NCI-H2196 treated with DMSO at 0.1 percent for 48 hours (cell line): ENCODE results near the gene CD81.
"Not testable (repeated sequence)": the region's sequence is repeated elsewhere in the genome, so short reads cannot be mapped to it uniquely, and the experiment has no call there.

Experiments
- DNase-seq: peaks from one replicate; lab custom pipeline; 2025; ENCODE audit not compliant: unreplicated experiment; lab: John Stamatoyannopoulos, UW

Gene CD81

GRCh38 chr11:2357246-2357645, 19.9 kb upstream of the CD81 start:
- DNase-seq: no peak

DNA sequence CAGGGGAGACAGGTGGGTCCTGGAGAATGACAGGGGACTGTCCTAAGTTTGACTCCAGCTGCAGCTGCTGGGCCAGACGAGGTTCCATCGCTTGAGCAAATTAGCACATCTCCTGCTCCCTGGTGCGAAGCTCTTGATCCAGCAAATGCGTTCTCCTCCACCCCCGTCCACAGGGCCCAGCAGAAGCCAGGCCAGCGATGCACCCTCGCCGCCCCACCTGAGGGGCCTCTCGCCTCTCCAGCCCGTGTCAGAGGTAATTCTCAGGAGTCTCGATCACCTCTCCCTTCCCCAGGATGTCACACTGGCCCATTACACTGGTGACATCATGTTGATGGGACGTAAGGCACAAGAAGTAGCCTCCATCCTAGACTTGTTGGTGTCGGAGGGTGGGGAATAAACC, 19.5 kb upstream of the CD81 start:
- DNase-seq: not testable (repeated sequence)

GRCh38 chr11:2358754-2359442, 18.2 kb upstream of the CD81 start:
- no peak for DNase-seq

DNA sequence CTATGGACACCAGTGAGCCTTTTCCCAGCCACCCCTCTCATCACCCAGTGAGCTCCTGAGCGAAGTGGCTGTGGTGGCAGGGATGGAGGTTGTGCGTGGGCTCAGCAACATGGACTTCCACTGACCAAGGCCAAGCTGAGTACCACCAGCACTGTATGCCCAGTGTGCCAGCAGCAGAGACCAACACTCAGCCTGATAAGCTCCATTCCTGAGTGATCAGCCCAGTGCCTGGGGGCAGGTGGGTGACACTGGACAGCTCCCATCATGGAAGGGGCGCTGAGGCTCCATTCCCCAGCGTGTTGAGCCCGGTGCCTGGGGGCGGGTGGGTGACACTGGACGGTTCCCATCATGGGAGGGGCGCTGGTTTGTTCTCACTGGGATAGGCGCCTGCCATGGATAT, 17.6 kb upstream of the CD81 start:
- DNase-seq: no peak

DNA sequence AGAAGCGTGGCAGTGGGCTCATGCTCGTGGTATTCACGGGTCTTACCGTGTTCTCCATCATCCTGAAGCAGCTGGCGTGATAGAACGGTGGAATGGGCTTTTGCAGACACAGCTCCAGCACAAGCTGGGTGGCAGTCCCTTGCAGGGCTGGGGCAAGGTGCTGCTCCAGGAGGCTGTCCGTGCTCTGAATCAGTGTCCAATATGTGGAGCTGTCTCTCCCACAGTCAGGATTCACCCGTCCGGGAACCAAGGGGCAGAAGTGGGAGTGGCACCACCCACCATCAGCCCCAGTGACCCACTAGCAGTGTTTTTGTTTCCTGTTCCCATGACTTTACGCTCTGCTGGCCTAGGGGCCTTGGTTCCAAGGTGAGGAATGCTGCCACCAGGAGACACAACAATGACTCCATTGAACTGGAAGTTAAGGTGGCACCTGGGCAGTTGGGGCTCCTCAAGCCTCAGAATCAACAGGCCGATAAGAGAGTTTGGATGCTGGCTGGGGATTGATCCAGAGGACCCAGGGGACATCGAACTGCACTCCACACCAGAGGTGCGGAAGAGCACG, 16.9 kb upstream of the CD81 start:
- no peak for DNase-seq

DNA sequence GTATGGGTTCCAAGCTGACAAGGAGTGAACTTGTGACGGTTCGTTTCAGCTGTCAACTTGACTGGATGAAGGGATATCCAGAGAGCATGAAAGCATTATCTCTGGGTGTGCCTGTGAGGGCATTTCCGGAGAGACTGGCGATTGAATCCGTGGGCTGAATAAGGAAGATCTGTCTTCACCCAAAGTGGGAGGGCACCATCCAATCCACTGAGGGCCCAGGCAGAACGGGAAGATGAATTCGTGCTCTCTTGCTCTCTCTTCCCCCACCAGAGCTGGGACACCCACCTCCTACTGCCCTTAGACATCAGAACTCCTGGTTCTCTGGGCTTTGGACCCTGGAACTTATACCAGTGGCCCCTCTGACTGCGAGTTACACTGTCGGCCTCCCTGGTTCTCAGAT, 15.5 kb upstream of the CD81 start:
- no peak for DNase-seq

GRCh38 chr11:2362414-2362813, 14.7 kb upstream of the CD81 start:
- no peak for DNase-seq

DNA sequence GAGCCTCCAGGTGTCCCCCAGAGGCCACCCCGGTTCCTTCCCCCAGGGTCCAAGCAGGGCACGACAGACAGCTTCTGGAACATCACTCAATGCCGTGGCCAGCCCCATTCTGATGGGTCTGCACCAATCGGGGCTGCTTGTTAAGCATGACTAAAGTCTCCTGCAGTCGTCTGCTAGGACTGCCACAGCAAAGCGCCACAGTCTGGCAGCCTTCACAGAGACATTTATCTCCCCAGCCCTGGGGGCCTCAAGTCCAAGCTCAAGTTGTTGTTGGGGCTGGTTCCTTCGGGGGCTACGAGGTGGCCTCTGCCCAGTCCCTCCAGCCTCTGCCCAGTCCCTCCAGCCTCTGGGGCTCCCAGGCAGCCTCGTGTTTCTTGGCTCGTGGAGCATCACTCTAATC, 14.0 kb upstream of the CD81 start:
- DNase-seq: no peak

- DNase-seq: no peak
Measured at GRCh38 chr11:2363577-2364370, 13.3 kb upstream of the CD81 start.

DNA sequence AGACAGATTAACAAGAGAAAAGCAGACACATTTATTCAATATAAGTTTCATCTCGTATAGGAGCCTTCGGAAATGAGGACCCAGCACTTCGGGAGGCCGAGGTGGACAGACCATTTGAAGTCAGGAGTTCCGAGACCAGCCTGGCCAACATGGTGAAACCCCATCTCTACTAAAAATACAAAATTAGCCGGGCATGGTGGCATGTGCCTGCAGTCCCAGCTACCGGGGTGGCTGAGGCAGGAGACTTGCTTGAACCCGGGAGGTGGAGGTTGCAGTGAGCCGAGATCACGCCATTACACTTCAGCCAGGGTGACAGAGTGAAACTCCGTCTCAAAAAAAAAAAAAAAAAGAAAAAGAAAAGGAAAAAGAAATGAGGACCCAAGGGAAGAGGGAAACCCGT, 12.7 kb upstream of the CD81 start:
- DNase-seq: not testable (repeated sequence)

GRCh38 chr11:2365571-2366210, 11.4 kb upstream of the CD81 start:
- no peak for DNase-seq

GRCh38 chr11:2366276-2366675, 10.8 kb upstream of the CD81 start:
- no peak for DNase-seq

GRCh38 chr11:2366733-2367132, 10.4 kb upstream of the CD81 start:
- no peak for DNase-seq

DNA sequence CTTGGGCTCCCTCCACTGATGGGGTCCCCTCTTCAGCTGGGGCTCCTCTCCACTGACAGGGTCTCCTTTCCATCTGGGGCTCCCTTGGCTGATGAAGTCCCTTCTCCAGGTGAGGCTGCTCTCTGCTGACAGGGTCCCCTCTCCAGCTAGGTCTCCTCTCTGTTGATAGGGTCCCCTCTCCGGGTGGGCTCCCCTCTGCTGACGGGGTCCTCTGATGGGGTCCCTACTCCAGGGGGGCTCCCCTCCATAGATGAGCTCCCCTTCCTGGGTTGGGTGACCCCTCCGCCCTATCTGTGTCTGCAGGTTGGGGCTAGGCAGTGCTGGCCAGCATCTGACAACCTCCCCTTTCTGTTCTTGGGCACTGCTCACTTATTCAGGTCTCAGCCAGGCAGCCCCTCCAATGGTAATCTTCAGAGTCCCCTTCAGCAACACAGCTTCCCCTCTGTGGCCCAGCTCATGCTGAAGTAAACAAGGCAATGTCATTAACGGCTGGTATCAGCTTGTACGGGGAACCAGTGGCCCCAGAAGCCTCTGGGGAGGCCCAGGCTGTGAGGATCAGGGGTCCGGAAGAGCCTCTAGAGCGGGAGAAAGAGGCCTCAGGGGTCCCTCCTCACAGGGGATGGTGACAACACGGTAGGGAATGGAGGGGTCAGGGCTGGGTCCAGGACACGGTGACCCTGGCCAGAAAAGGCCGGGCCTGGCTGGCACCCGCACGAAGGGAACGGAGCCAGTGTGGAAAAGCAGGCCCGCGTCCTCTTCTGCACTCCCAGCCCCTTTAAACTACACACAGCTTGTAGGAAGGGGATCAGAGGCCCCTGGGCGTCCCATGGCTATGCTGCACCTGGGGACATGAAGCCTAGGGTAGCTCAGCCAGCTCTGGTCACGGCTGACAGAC, 9.6 kb upstream of the CD81 start:
- DNase-seq: no peak

DNA sequence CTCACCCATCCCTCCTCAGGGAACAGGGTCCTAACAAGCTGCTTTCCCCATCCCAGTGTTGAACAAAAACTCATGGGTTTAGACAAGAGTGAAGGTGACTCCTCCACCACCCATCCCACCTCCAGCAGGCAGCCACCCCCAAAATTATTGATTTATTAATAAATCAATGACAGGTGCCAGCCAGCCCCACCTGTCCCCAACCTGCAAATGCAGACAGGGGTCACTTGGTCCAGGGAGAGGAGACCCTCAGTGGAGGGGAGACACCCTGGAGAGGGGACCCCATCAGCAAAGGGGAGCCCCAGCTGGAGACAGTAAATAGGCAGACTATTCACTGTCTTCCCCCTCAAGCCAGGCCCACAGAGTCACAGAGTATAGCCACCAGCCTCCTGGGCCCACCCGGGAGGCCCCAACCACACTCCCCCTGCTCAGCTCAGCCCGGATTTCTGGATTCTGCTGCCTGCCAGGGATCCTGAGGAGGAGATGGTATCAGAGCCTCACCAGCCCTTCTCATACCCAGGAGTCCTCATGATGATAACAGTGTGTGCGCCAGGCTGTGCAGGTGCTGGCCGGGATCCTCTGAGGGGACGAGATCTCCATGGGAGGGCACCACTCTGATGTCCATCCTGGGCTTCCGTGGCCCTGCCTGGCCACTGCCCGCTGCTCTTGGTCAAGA, 8.8 kb upstream of the CD81 start:
- no peak for DNase-seq

- DNase-seq: no peak
Measured at GRCh38 chr11:2368851-2369180, 8.3 kb upstream of the CD81 start.

GRCh38 chr11:2369320-2369719, 7.8 kb upstream of the CD81 start:
- no peak for DNase-seq

- DNase-seq: no peak
Measured at GRCh38 chr11:2369896-2370295, 7.2 kb upstream of the CD81 start.

DNA sequence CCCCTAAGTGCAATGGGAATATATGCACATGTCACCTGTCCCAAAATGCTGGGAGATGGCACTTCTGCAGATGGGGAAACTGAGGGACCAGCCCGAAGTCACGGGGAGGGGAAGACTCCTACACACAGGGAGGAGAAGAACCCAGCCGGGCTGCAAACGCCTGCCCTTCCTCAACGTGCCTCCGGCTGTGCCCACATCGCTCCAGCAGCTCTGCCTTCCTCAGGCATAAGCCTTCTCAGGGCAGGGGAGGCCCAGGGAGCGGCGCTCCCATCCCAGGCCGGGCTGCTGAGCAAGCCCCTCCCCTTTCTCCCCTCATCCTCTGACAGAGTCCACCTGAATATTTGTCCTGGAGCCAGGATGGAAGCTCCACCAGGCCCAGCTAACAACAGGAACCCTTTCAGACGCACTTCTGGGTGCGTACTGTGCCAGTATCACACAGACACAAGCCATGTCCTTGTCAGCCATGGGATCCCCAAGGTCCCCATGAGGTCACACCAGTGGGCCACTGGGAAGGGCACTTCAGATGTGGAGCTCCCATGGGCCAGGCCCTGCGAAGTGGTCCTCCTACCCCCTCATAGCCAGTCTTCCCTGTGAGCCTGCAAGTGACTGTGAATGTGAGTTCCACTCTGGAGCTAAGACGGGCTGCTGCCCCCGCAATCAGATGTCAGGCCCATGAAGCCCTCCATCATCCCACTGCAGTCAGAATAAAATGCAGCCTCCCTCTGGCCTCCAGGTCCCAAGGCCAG, 2.5 kb upstream of the CD81 start:
- DNase-seq: no peak

DNA sequence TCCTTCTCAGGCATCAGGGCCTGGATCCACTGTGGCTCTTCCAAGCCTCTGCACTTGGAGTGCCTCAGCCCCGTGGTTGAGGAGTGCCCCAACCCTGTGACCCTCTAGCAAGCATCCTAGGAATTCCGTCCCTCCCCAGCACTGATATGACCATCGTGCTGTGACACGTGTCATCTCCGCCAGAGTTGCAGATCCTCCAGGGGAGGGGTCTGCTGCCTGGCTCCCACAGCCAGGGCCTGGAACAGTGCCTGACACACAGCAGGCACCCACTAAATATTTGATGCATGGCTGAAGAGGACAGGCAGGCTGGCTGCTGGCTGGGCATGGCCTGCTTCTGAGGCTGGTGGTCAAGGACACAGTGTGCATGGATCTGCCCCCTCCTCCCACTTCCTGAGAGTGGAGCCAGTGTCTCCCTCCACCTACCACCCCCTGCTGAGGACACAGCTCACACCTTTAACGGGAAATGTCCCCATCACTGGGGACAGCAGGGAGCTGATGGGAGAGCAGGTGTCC, 1.7 kb upstream of the CD81 start:
- no peak for DNase-seq
